HG02840 (cell line): ENCODE measurements around the gene CCDC196.
"Not testable (repeated sequence)": the region's sequence is repeated elsewhere in the genome, so short reads cannot be mapped to it uniquely, and the experiment has no call there.

Source experiments
- ATAC-seq: cut with Tn5 transposase; IDR thresholded peaks from one replicate; pipeline ENCODE4 v1.9.1; 2021; ENCODE audit warnings: mild to moderate bottlenecking, moderate library complexity, moderate number of reproducible peaks; ENCODE audit not compliant: unreplicated experiment, low FRiP score

Gene CCDC196

DNA sequence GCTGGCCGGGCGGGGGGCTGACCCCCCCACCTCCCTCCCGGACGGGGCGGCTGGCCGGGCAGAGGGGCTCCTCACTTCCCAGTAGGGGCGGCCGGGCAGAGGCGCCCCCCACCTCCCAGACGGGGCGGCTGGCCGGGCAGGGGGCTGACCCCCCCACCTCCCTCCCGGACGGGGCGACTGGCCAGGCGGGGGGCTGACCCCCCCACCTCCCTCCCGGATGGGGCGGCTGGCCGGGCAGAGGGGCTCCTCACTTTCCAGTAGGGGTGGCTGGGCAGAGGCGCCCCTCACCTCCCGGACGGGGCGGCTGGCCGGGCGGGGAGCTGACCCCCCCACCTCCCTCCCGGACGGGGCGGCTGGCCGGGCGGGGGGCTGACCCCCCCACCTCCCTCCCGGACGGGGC lies 59.0 kb downstream of the CCDC196 start:
- ATAC-seq: not testable (repeated sequence)

GRCh38 chr14:66545751-66546150 lies 59.6 kb downstream of the CCDC196 start:
- ATAC-seq: not testable (repeated sequence)
